ENCODE results near the gene TSC22D3.
A peak's percentile ranks its signal among the peaks of the same experiment; 100 is the strongest.
"Not testable (repeated sequence)": the region's sequence is repeated elsewhere in the genome, so short reads cannot be mapped to it uniquely, and the experiment has no call there.

The TSC22D3 gene

DNA sequence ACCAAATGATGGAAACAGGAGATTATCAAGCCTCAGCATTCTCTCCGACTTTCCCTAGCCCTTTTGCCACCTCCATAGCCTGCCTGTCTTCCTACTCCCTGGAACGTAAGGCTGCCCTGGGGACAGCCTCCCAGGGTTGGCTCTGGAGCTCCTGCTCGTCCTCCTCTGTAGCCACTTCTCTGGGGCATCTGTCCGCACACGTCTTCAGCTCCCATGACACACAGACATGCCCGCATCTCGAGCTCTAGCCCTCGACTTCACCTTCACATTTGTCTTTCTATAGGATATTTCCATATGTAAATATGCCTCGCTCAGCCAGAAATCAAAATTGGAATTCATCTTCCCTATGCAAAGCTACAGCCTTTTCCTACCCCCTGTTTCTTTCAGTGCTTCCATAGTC is 67.7 kb downstream of the TSC22D3 start:
- Histone ChIP-seq H3K36me3 (replicated peaks) (no peaks in the 10 kb centered on the region), H3K9me3 (no peaks in the 10 kb centered on the region), H3K4me3 (no peak overlapping the region), H3K27me3 (ENCODE audit: low read depth) (no peaks in the 10 kb centered on the region; the same call in 1 of the 2 replicates), H3K4me1 (peaks cover 11% of the 10 kb centered on the region)
- in situ Hi-C loops (cut with MboI; ENCODE audit: low sequenced_read_pairs) = no loop called here
- DNase-seq (ENCODE audit: low spot score in 2 of 2) = no peak

- no peak overlapping the region for H3K4me3 ChIP-seq
- in situ Hi-C loops (cut with MboI; ENCODE audit: low sequenced_read_pairs) = no loop called here
- no peak for DNase-seq (ENCODE audit: low spot score in 2 of 2)
- H3K36me3 ChIP-seq (replicated peaks) = no peaks in the 10 kb centered on the region
- H3K9me3 ChIP-seq = no peaks in the 10 kb centered on the region
- peaks cover 8% of the 10 kb centered on the region for H3K4me1 ChIP-seq
- no peaks in the 10 kb centered on the region; the same call in 1 of the 2 replicates for H3K27me3 ChIP-seq (ENCODE audit: low read depth)
Measured at GRCh38 chrX:107706309-107706708, 69.3 kb downstream of the TSC22D3 start.

- Histone ChIP-seq H3K27me3 (ENCODE audit: low read depth) (no peaks in the 10 kb centered on the region; the same call in 1 of the 2 replicates), H3K36me3 (replicated peaks) (no peaks in the 10 kb centered on the region), H3K9me3 (no peaks in the 10 kb centered on the region), H3K4me3 (no peak overlapping the region), H3K4me1 (no peaks in the 10 kb centered on the region)
- in situ Hi-C loops (cut with MboI; ENCODE audit: low sequenced_read_pairs) = no loop called here
- no peak for DNase-seq (ENCODE audit: low spot score in 2 of 2)
Measured at GRCh38 chrX:107704587-107704986, 71.0 kb downstream of the TSC22D3 start.

- Histone ChIP-seq H3K4me1 (no peaks in the 10 kb centered on the region), H3K9me3 (no peaks in the 10 kb centered on the region), H3K27me3 (ENCODE audit: low read depth) (no peaks in the 10 kb centered on the region; the same call in 1 of the 2 replicates), H3K4me3 (no peak overlapping the region), H3K36me3 (replicated peaks) (no peaks in the 10 kb centered on the region)
- in situ Hi-C loops (cut with MboI; ENCODE audit: low sequenced_read_pairs) = no loop called here
- no peak for DNase-seq (ENCODE audit: low spot score in 2 of 2)
Measured at GRCh38 chrX:107704181-107704580, 71.4 kb downstream of the TSC22D3 start.

GRCh38 chrX:107701493-107702121 is 74.0 kb downstream of the TSC22D3 start:
- H3K27me3 ChIP-seq (ENCODE audit: low read depth) = no peaks in the 10 kb centered on the region
- DNase-seq (ENCODE audit: low spot score in 2 of 2) = no peak
- no peaks in the 10 kb centered on the region for H3K9me3 ChIP-seq
- H3K4me1 ChIP-seq = no peaks in the 10 kb centered on the region
- no peaks in the 10 kb centered on the region for H3K36me3 ChIP-seq (replicated peaks)
- H3K4me3 ChIP-seq = no peak overlapping the region
- in situ Hi-C loops (cut with MboI; ENCODE audit: low sequenced_read_pairs) = no loop called here

GRCh38 chrX:107700790-107701189 is 74.8 kb downstream of the TSC22D3 start:
- DNase-seq (ENCODE audit: low spot score in 2 of 2) = no peak
- Histone ChIP-seq H3K36me3 (replicated peaks) (no peaks in the 10 kb centered on the region), H3K27me3 (ENCODE audit: low read depth) (no peaks in the 10 kb centered on the region), H3K4me3 (no peak overlapping the region), H3K4me1 (no peaks in the 10 kb centered on the region), H3K9me3 (no peaks in the 10 kb centered on the region)
- in situ Hi-C loops (cut with MboI; ENCODE audit: low sequenced_read_pairs) = no loop called here

- Histone ChIP-seq H3K36me3 (replicated peaks) (no peaks in the 10 kb centered on the region), H3K4me3 (no peak overlapping the region), H3K9me3 (no peaks in the 10 kb centered on the region), H3K27me3 (ENCODE audit: low read depth) (no peaks in the 10 kb centered on the region), H3K4me1 (no peaks in the 10 kb centered on the region)
- no peak for DNase-seq (ENCODE audit: low spot score in 2 of 2)
- in situ Hi-C loops (cut with MboI; ENCODE audit: low sequenced_read_pairs) = no loop called here
Measured at GRCh38 chrX:107700317-107700774, 75.2 kb downstream of the TSC22D3 start.

DNA sequence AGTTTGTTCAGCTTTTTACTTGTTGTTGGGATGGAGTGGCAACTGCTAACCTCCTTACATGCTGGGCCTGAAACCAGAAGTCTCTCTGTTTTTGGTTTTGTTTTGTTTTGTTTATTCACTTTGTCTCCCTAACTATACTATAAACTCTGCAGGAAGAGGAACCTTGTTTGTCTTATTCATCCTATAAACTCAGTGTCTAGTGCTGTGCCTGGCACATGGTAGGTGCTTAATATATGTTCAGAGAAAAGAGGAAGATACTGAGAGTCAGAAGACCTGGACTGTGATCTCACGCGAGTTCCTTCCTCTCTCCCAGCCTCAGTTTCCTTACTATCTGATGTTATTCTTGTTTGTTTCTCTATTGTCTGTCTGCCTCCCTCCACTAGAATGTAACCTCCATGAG is 76.0 kb downstream of the TSC22D3 start:
- DNase-seq (ENCODE audit: low spot score in 2 of 2) = no peak
- Histone ChIP-seq H3K4me3 (no peak overlapping the region), H3K9me3 (no peaks in the 10 kb centered on the region), H3K4me1 (no peaks in the 10 kb centered on the region), H3K27me3 (ENCODE audit: low read depth) (no peaks in the 10 kb centered on the region), H3K36me3 (replicated peaks) (no peaks in the 10 kb centered on the region)
- in situ Hi-C loops (cut with MboI; ENCODE audit: low sequenced_read_pairs) = no loop called here

DNA sequence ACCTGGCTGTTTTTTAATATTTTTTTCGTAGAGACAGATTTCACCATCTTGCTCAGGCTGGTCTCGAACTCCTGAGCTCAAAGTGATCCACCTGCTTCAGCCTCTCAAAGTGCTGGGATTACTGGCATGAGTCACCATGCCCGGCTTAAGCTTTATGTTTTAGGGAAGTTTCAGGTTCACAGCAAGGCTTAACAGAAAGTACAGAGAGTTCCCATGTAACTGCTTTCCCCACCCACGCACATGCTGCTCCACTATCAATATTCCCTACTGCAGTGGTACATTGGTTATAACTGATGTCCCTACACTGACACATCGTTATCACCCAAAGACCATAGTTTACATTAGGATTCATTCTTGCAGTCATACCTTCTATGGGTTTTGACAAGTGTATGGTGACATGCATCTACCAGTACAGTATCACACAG is 84.6 kb downstream of the TSC22D3 start:
- H3K27me3 ChIP-seq (ENCODE audit: low read depth) = no peaks in the 10 kb centered on the region
- no peaks in the 10 kb centered on the region for H3K4me1 ChIP-seq
- in situ Hi-C loops (cut with MboI; ENCODE audit: low sequenced_read_pairs) = no loop called here
- H3K36me3 ChIP-seq (replicated peaks) = no peaks in the 10 kb centered on the region
- no peak overlapping the region for H3K4me3 ChIP-seq
- no peak for DNase-seq (ENCODE audit: low spot score in 2 of 2)
- no peaks in the 10 kb centered on the region for H3K9me3 ChIP-seq

GRCh38 chrX:107687445-107687844 is 88.1 kb downstream of the TSC22D3 start:
- H3K4me1 ChIP-seq = 0 out of 2 replicates have a peak, but pooled peaks cover 3% of the 10 kb centered on the region
- in situ Hi-C loops (cut with MboI; ENCODE audit: low sequenced_read_pairs) = no loop called here
- no peaks in the 10 kb centered on the region for H3K27me3 ChIP-seq (ENCODE audit: low read depth)

DNA sequence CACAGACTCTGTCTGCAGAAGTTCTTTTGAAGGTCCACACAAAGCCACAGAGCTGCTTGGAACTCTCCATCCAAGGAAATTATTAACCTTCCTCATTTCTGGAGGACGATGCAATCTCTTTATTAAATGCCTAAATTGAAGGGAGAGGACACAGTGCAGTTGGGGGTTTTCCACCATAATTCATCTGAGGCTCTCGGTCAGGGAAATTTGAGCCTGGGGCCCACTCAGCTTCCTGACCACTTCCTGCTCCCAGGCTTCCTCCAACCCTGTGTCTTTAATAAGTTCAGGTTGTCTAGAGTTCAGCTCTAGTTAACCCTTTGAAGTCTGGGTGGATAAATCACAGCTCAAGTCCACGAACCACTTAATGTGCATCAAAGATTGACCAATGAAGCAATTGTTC is 88.8 kb downstream of the TSC22D3 start:
- Histone ChIP-seq H3K27me3 (ENCODE audit: low read depth) (no peaks in the 10 kb centered on the region), H3K9me3 (no peaks in the 10 kb centered on the region), H3K36me3 (replicated peaks) (no peaks in the 10 kb centered on the region), H3K4me1 (0 out of 2 replicates have a peak, but pooled peaks cover 3% of the 10 kb centered on the region), H3K4me3 (no peak overlapping the region)
- in situ Hi-C loops (cut with MboI; ENCODE audit: low sequenced_read_pairs) = no loop called here
- DNase-seq (ENCODE audit: low spot score in 2 of 2) = no peak

More at GRCh38 chrX:107687445-107687844, 88.1 kb downstream of the TSC22D3 start:
- no peak for DNase-seq (ENCODE audit: low spot score in 2 of 2)
- Histone ChIP-seq H3K4me3 (no peak overlapping the region), H3K36me3 (replicated peaks) (no peaks in the 10 kb centered on the region), H3K9me3 (no peaks in the 10 kb centered on the region)

- Histone ChIP-seq H3K4me3 (no peak overlapping the region), H3K9me3 (no peaks in the 10 kb centered on the region), H3K36me3 (replicated peaks) (no peaks in the 10 kb centered on the region), H3K4me1 (0 out of 2 replicates have a peak, but pooled peaks cover 3% of the 10 kb centered on the region), H3K27me3 (ENCODE audit: low read depth) (no peaks in the 10 kb centered on the region)
- DNase-seq (ENCODE audit: low spot score in 2 of 2) = no peak
- in situ Hi-C loops (cut with MboI; ENCODE audit: low sequenced_read_pairs) = no loop called here
Measured at GRCh38 chrX:107686026-107686425, 89.6 kb downstream of the TSC22D3 start.

DNA sequence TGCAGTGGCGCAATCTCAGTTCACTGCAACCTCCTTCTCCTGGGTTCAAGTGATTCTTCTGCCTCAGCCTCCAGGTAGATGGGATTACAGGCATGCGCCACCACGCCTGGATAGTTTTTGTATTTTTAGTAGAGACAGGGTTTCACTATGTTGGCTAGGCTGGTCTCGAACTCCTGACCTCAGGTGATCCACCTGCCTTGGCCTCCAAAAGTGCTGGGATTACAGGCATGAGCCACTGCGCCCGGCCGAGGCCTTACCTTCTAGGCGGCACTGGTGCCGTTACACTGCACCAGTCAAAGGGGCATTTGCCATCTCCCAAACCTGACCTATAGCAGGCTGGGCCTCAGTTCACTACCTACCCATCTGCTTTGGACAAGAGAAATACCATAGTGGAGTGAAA is 90.0 kb downstream of the TSC22D3 start:
- H3K4me3 ChIP-seq; H3K27me3 ChIP-seq (ENCODE audit: low read depth); H3K9me3 ChIP-seq; DNase-seq (ENCODE audit: low spot score in 2 of 2); H3K4me1 ChIP-seq; H3K36me3 ChIP-seq (replicated peaks); in situ Hi-C loops (cut with MboI; ENCODE audit: low sequenced_read_pairs): not testable (repeated sequence)

- Histone ChIP-seq H3K4me3 (no peak overlapping the region), H3K36me3 (replicated peaks) (no peaks in the 10 kb centered on the region), H3K27me3 (ENCODE audit: low read depth) (no peaks in the 10 kb centered on the region), H3K4me1 (0 out of 2 replicates have a peak, but pooled peaks cover 3% of the 10 kb centered on the region), H3K9me3 (no peaks in the 10 kb centered on the region)
- DNase-seq (ENCODE audit: low spot score in 2 of 2) = peak in 1 of 2 experiments; percentile 65
- in situ Hi-C loops (cut with MboI; ENCODE audit: low sequenced_read_pairs) = no loop called here
Measured at GRCh38 chrX:107684956-107685385, 90.6 kb downstream of the TSC22D3 start.
